KMS-11 (cell line): Measurements from ENCODE around the gene FKBP1B.

Source experiments
- H2AFZ ChIP-seq: fragments of 200-600 bp; sonication (generic); 2 replicates; pipeline ENCODE4 v1.6.1; 2016; ENCODE audit warnings: antibody characterized with exemption, mixed run types, low read depth
- H3K27ac ChIP-seq: fragments of 200-600 bp; sonication (generic); 2 replicates; pipeline ENCODE4 v1.6.1; 2016; ENCODE audit warnings: mild to moderate bottlenecking, mixed run types
- H3K27me3 ChIP-seq: fragments of 200-600 bp; sonication (generic); 2 replicates; pipeline ENCODE4 v1.6.1; 2017; ENCODE audit warnings: mild to moderate bottlenecking, low read depth, mixed run types, moderate library complexity; ENCODE audit not compliant: insufficient read depth
- H3K36me3 ChIP-seq: fragments of 200-600 bp; sonication (generic); 2 replicates; pipeline ENCODE4 v1.6.1; 2017; ENCODE audit warnings: mild to moderate bottlenecking, mixed run types; ENCODE audit not compliant: insufficient read depth
- H3K4me1 ChIP-seq: fragments of 200-600 bp; sonication (generic); 2 replicates; pipeline ENCODE4 v1.6.1; 2016; ENCODE audit warnings: mild to moderate bottlenecking, low read depth, mixed run types; ENCODE audit not compliant: poor library complexity, severe bottlenecking
- H3K4me2 ChIP-seq: fragments of 200-600 bp; sonication (generic); 2 replicates; pipeline ENCODE4 v1.7.0; 2016; ENCODE audit warnings: mild to moderate bottlenecking, mixed run types
- H3K4me3 ChIP-seq: fragments of 200-600 bp; sonication (generic); IDR thresholded peaks from 2 replicates; pipeline ENCODE4 v1.6.1; 2017; ENCODE audit warnings: low read depth, low read length, mixed read lengths; ENCODE audit not compliant: insufficient read depth
- H3K79me2 ChIP-seq: fragments of 200-600 bp; sonication (generic); 2 replicates; pipeline ENCODE4 v1.6.1; 2016; ENCODE audit warnings: low read depth, mixed run types; ENCODE audit not compliant: insufficient read depth
- H3K9ac ChIP-seq: fragments of 200-600 bp; sonication (generic); 2 replicates; pipeline ENCODE4 v1.6.1; 2016; ENCODE audit warnings: mild to moderate bottlenecking, mixed run types
- H4K20me1 ChIP-seq: fragments of 200-600 bp; sonication (generic); 2 replicates; pipeline ENCODE4 v1.6.1; 2016; ENCODE audit warnings: mild to moderate bottlenecking, mixed run types; ENCODE audit not compliant: insufficient read depth
- TF ChIP-seq, protein P1 (sequence below): fragments of 200-600 bp; sonication (generic); conservative IDR thresholded peaks from 2 replicates; pipeline ENCODE4 v1.6.1; 2017; ENCODE audit warnings: low read depth, mild to moderate bottlenecking, antibody characterized with exemption, low read length, moderate library complexity, mixed read lengths

The FKBP1B gene

DNA sequence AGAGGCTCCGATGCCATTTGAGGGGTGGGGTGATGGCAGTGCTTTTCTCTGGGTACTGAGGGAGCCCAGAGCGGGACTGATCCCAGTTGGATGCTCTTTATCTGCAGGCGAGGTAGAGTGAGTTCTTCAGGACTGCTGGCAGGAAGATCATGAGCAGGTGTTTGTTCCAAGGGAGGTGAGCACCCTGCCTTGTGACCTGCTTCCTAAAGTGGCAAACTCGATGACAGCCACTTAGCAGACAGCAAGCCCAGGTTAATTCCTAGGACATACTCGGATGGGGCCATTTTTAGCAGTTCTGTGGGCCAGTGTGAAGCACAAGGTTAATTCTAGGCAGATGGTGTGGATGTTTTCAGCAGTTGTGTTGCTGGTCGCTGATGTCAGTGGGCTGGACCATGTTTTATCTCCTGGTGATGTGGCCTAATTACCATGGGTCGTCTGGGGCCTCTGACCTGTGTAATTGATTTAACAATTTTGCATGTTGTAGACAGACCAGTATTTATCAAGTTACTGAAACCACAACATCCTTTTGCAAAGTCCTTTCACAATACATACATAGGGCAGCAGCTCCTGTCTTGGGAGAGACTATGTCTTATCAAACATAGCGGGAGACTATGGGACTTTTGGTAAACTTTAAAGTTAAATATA is 4.9 kb downstream of the FKBP1B start:
- H3K9ac ChIP-seq = no peak overlapping the region
- no peak overlapping the region for H2AFZ ChIP-seq
- H3K4me1 ChIP-seq = no peaks in the 10 kb centered on the region
- no peaks in the 10 kb centered on the region for H3K79me2 ChIP-seq
- H3K4me2 ChIP-seq = no peak overlapping the region
- H3K36me3 ChIP-seq = no peaks in the 10 kb centered on the region
- H3K27me3 ChIP-seq = no peaks in the 10 kb centered on the region
- H4K20me1 ChIP-seq = no peaks in the 10 kb centered on the region
- no peak overlapping the region for H3K4me3 ChIP-seq
- no peak overlapping the region for H3K27ac ChIP-seq
- TF ChIP-seq, protein P1, sequence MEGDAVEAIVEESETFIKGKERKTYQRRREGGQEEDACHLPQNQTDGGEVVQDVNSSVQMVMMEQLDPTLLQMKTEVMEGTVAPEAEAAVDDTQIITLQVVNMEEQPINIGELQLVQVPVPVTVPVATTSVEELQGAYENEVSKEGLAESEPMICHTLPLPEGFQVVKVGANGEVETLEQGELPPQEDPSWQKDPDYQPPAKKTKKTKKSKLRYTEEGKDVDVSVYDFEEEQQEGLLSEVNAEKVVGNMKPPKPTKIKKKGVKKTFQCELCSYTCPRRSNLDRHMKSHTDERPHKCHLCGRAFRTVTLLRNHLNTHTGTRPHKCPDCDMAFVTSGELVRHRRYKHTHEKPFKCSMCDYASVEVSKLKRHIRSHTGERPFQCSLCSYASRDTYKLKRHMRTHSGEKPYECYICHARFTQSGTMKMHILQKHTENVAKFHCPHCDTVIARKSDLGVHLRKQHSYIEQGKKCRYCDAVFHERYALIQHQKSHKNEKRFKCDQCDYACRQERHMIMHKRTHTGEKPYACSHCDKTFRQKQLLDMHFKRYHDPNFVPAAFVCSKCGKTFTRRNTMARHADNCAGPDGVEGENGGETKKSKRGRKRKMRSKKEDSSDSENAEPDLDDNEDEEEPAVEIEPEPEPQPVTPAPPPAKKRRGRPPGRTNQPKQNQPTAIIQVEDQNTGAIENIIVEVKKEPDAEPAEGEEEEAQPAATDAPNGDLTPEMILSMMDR = no peak

DNA sequence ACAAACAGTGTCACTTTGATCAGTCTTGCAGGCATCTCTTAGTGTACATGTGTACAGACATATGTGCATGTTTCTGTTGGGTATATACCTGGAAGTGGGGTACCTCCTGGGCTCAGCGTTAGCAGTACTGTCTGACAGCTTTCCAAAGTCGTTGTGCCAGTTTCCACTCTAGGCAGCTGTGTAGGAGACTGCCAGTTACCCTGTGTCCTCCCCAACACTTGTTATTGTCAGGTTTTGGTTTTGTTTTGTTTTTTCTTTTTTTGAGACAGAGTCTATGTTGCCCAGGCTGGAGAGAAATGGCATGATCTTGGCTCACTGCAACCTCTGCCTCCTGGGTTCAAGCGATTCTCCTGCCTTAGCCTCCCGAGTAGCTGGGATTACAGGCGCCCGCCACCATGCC is 6.2 kb downstream of the FKBP1B start:
- no peaks in the 10 kb centered on the region for H4K20me1 ChIP-seq
- H3K9ac ChIP-seq = no peak overlapping the region
- no peak overlapping the region for H3K4me2 ChIP-seq
- no peaks in the 10 kb centered on the region for H3K27me3 ChIP-seq
- H3K36me3 ChIP-seq = no peaks in the 10 kb centered on the region
- no peaks in the 10 kb centered on the region for H3K4me1 ChIP-seq
- H3K27ac ChIP-seq = no peak overlapping the region
- no peak overlapping the region for H3K4me3 ChIP-seq
- no peaks in the 10 kb centered on the region for H3K79me2 ChIP-seq
- TF ChIP-seq, protein P1 = no peak
- no peak overlapping the region for H2AFZ ChIP-seq

DNA sequence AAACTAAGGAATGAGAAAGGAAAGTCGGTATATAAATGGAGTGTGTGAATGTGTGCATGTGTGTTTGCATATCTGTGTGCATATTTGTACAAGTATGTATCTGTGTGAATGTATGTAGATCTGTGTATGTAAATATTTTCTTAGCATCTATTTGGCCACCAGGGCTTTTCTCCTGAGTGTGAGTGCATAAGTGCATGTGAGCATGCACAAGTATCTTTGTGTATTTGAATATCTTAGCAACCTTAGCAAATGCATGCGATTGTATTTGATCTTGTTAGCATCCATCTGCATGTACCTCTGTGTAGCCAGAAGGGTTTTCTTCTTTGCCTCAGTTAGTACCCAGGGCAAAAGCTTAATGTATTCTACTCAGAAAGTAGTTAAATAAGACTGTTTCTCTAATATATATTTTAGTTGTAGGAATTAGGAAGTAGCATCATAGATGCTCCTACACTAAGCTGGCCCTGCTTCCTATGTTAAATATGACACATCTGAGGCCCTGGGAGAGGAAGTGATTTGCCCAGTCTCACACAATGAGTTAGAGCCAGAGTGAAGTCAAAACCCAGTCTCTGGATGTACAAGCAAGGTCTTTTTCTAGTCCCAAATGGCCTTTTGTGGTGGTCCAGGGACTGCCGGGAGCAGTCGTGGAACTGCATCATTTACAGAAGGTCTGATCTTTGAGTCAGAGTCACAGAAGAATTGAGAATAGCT is 9.2 kb downstream of the FKBP1B start:
- TF ChIP-seq, protein P1 = no peak

DNA sequence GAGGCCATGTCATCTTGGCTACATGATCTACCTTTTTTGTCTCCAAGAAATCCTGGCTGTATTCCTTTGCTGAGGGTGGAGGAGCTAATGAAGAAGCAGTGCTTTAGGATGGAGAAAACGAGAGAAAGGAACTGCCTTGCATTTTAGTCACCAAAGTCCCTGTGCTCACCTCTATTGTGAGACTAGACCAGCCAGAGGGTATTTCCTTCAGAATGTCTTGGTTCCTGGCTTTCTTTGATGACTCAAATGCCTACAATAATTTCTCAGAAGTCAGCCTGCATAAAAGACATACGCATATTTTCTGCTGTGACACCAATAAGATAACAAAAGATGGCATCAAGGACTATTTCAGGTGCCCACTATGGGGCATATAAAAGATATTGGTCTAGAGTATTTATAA is 15.8 kb downstream of the FKBP1B start:
- no peaks in the 10 kb centered on the region for H3K27me3 ChIP-seq
- TF ChIP-seq, protein P1 = no peak
- H4K20me1 ChIP-seq = no peaks in the 10 kb centered on the region
- H2AFZ ChIP-seq = no peak overlapping the region
- no peak overlapping the region for H3K4me2 ChIP-seq
- H3K4me1 ChIP-seq = no peaks in the 10 kb centered on the region
- H3K4me3 ChIP-seq = no peak overlapping the region
- 0 out of 2 replicates have a peak, but pooled peaks cover 3% of the 10 kb centered on the region for H3K36me3 ChIP-seq
- H3K27ac ChIP-seq = no peak overlapping the region
- no peaks in the 10 kb centered on the region for H3K79me2 ChIP-seq
- H3K9ac ChIP-seq = no peak overlapping the region

More for the DNA sequence above, 9.2 kb downstream of the FKBP1B start:
- Histone ChIP-seq H3K27me3 (no peaks in the 10 kb centered on the region), H3K27ac (no peak overlapping the region), H3K9ac (no peak overlapping the region), H3K79me2 (no peaks in the 10 kb centered on the region), H3K36me3 (no peaks in the 10 kb centered on the region), H3K4me2 (no peak overlapping the region), H3K4me3 (no peak overlapping the region), H2AFZ (no peak overlapping the region), H4K20me1 (no peaks in the 10 kb centered on the region), H3K4me1 (no peaks in the 10 kb centered on the region)
